Activated T-cell treated with anti-CD3 and anti-CD28 coated beads, Interleukin-2, amount 50 U/mL, for 72 hours (primary cell): ENCODE measurements around the gene MYLIP. TPM values are rescaled to one million over a fixed set of nuclear protein-coding genes. Genes with fewer than 3 reads are reported as not detected.
A peak's percentile ranks its signal among the peaks of the same experiment; 100 is the strongest.

Experiments used
- ATAC-seq, 2 donors: fragments of 150-1000 bp; cut with Tn5 transposase; replicated peaks in 1 of 2; 2 replicates each; pipeline ENCODE4 v1.10.0; 2021; ENCODE audit warnings: moderate library complexity in 2 of 2, mild to moderate bottlenecking in 1 of 2
- DNase-seq, 2 donors: peaks; one replicate each; pipeline ENCODE4 v3.0.0; 2021 to 2022; ENCODE audit warnings: mixed read lengths in 1 of 2
- H3K27ac Mint-ChIP-seq: one replicate; pipeline ENCODE4 v1.8.0; 2022; ENCODE audit warnings: mild to moderate bottlenecking, moderate library complexity, mixed read lengths
- H3K27me3 Mint-ChIP-seq: one replicate; pipeline ENCODE4 v1.8.0; 2022; ENCODE audit warnings: low read depth, mixed read lengths
- H3K36me3 Mint-ChIP-seq, 2 donors: one replicate each; pipeline ENCODE4 v1.8.0; 2022; ENCODE audit warnings: mixed read lengths in 2 of 2, mild to moderate bottlenecking in 1 of 2; ENCODE audit not compliant: insufficient read depth in 2 of 2
- H3K4me1 Mint-ChIP-seq: one replicate; pipeline ENCODE4 v1.8.0; 2022; ENCODE audit warnings: low read depth, mixed read lengths
- H3K4me3 Mint-ChIP-seq, 2 donors: one replicate each; pipeline ENCODE4 v1.8.0; 2022; ENCODE audit warnings: mild to moderate bottlenecking in 2 of 2, mixed read lengths in 2 of 2, moderate library complexity in 2 of 2
- H3K9me3 Mint-ChIP-seq, 2 donors: one replicate each; pipeline ENCODE4 v1.8.0; 2022; ENCODE audit warnings: mixed read lengths in 2 of 2
- total RNA-seq, 2 donors: library from RNA; stranded (reverse); gene quantifications; one replicate each; pipeline ENCODE4 v1.2.3, GENCODE V29; 2022

MYLIP gene
- total RNA-seq, 2 donors from 2014 or later: 16.0 to 19.1 TPM

GRCh38 chr6:16121339-16121738 lies 7.5 kb upstream of the MYLIP start:
- Mint-ChIP-seq H3K27me3 (peaks cover 34% of the 10 kb centered on the region), H3K27ac (no peak overlapping the region), H3K4me1 (peaks cover 6% of the 10 kb centered on the region), H3K9me3 (no peaks in the 10 kb centered on the region), H3K36me3 (no peaks in the 10 kb centered on the region), H3K4me3 (no peak overlapping the region)
- DNase-seq: no peak
- ATAC-seq: no peak

GRCh38 chr6:16122197-16122596 lies 6.7 kb upstream of the MYLIP start:
- DNase-seq (no peak), ATAC-seq (no peak)
- no peaks in the 10 kb centered on the region for H3K36me3 Mint-ChIP-seq
- H3K9me3 Mint-ChIP-seq: no peaks in the 10 kb centered on the region
- peaks cover 6% of the 10 kb centered on the region for H3K4me1 Mint-ChIP-seq
- H3K27me3 Mint-ChIP-seq: peaks cover 42% of the 10 kb centered on the region
- no peak overlapping the region for H3K4me3 Mint-ChIP-seq
- H3K27ac Mint-ChIP-seq: no peak overlapping the region

- ATAC-seq: no peak
- peaks cover 49% of the 10 kb centered on the region for H3K27me3 Mint-ChIP-seq
- H3K4me1 Mint-ChIP-seq: peaks cover 6% of the 10 kb centered on the region
- H3K4me3 Mint-ChIP-seq: no peak overlapping the region
- H3K36me3 Mint-ChIP-seq: peaks cover 0 to 2% of the 10 kb centered on the region in 2 donors
- no peak for DNase-seq
- no peaks in the 10 kb centered on the region for H3K9me3 Mint-ChIP-seq
- no peak overlapping the region for H3K27ac Mint-ChIP-seq
Observed at GRCh38 chr6:16124198-16125180, 4.4 kb upstream of the MYLIP start.

GRCh38 chr6:16126056-16126455 lies 2.8 kb upstream of the MYLIP start:
- Mint-ChIP-seq H3K4me1 (peaks cover 7% of the 10 kb centered on the region), H3K27ac (no peak overlapping the region), H3K27me3 (peaks cover 43% of the 10 kb centered on the region), H3K4me3 (no peak overlapping the region), H3K36me3 (peaks cover 0 to 5% of the 10 kb centered on the region in 2 donors), H3K9me3 (no peaks in the 10 kb centered on the region)
- ATAC-seq: no peak
- DNase-seq: no peak

- DNase-seq: no peak
- Mint-ChIP-seq H3K4me3 (no peak overlapping the region), H3K36me3 (peaks cover 0 to 5% of the 10 kb centered on the region in 2 donors), H3K27me3 (peaks cover 35% of the 10 kb centered on the region), H3K4me1 (peaks cover 12% of the 10 kb centered on the region), H3K27ac (no peak overlapping the region), H3K9me3 (no peaks in the 10 kb centered on the region)
- ATAC-seq: no peak
Observed at GRCh38 chr6:16126861-16127260, 2.0 kb upstream of the MYLIP start.

GRCh38 chr6:16127471-16127870 lies 1.4 kb upstream of the MYLIP start:
- H3K4me3 Mint-ChIP-seq: peak overlapping the region; percentile 28 to 55

GRCh38 chr6:16129623-16130401 lies 926 bp downstream of the MYLIP start:
- no peaks in the 10 kb centered on the region for H3K9me3 Mint-ChIP-seq
- H3K4me1 Mint-ChIP-seq: peaks cover 37% of the 10 kb centered on the region
- H3K4me3 Mint-ChIP-seq: peak overlapping the region; percentile 92 to 99
- H3K36me3 Mint-ChIP-seq: peaks cover 8 to 11% of the 10 kb centered on the region in 2 donors
- H3K27me3 Mint-ChIP-seq: peaks cover 15% of the 10 kb centered on the region
- ATAC-seq: no peak
- DNase-seq: peak; percentile 51
- peak overlapping the region; percentile 97 for H3K27ac Mint-ChIP-seq

More at GRCh38 chr6:16127471-16127870, 1.4 kb upstream of the MYLIP start:
- H3K4me1 Mint-ChIP-seq: peaks cover 13% of the 10 kb centered on the region
- H3K27me3 Mint-ChIP-seq: peaks cover 29% of the 10 kb centered on the region
- peaks cover 0 to 5% of the 10 kb centered on the region in 2 donors for H3K36me3 Mint-ChIP-seq
- ATAC-seq: no peak
- no peak overlapping the region for H3K27ac Mint-ChIP-seq
- DNase-seq: no peak
- H3K9me3 Mint-ChIP-seq: no peaks in the 10 kb centered on the region

- peaks cover 8 to 11% of the 10 kb centered on the region in 2 donors for H3K36me3 Mint-ChIP-seq
- peak in 1 of 2 donors; percentile 14 for DNase-seq
Observed at GRCh38 chr6:16130437-16130891, 1.6 kb downstream of the MYLIP start.

GRCh38 chr6:16130932-16131387 lies 2.1 kb downstream of the MYLIP start:
- Mint-ChIP-seq H3K9me3 (no peaks in the 10 kb centered on the region), H3K27ac (peak overlapping the region; percentile 97), H3K27me3 (peaks cover 15% of the 10 kb centered on the region), H3K36me3 (peaks cover 8 to 11% of the 10 kb centered on the region in 2 donors), H3K4me1 (peaks cover 48% of the 10 kb centered on the region), H3K4me3 (peak overlapping the region; percentile 92 to 99)
- peak; percentile 43 to 54 for DNase-seq
- ATAC-seq: peak; percentile 56 to 59

More at GRCh38 chr6:16130437-16130891, 1.6 kb downstream of the MYLIP start:
- peak overlapping the region; percentile 97 for H3K27ac Mint-ChIP-seq
- H3K9me3 Mint-ChIP-seq: no peaks in the 10 kb centered on the region
- ATAC-seq: no peak
- peak overlapping the region; percentile 92 to 99 for H3K4me3 Mint-ChIP-seq
- H3K27me3 Mint-ChIP-seq: peaks cover 15% of the 10 kb centered on the region
- H3K4me1 Mint-ChIP-seq: peaks cover 43% of the 10 kb centered on the region

- peaks cover 68% of the 10 kb centered on the region for H3K4me1 Mint-ChIP-seq
- peaks cover 8 to 11% of the 10 kb centered on the region in 2 donors for H3K36me3 Mint-ChIP-seq
Observed at GRCh38 chr6:16132909-16133308, 4.0 kb downstream of the MYLIP start.

GRCh38 chr6:16134430-16134829 lies 5.5 kb downstream of the MYLIP start:
- Mint-ChIP-seq H3K27ac (peak overlapping the region; percentile 84), H3K27me3 (no peaks in the 10 kb centered on the region), H3K9me3 (no peaks in the 10 kb centered on the region), H3K36me3 (peaks cover 5 to 13% of the 10 kb centered on the region in 2 donors), H3K4me1 (peaks cover 80% of the 10 kb centered on the region), H3K4me3 (peak overlapping the region in 1 of 2 donors; percentile 99)
- ATAC-seq (no peak), DNase-seq (no peak)

More at GRCh38 chr6:16132909-16133308, 4.0 kb downstream of the MYLIP start:
- Mint-ChIP-seq H3K4me3 (peak overlapping the region; percentile 49 to 99), H3K9me3 (no peaks in the 10 kb centered on the region), H3K27me3 (peaks cover under 1% of the 10 kb centered on the region), H3K27ac (peak overlapping the region; percentile 84)
- DNase-seq: no peak
- ATAC-seq: no peak

- Mint-ChIP-seq H3K27me3 (no peaks in the 10 kb centered on the region), H3K9me3 (no peaks in the 10 kb centered on the region), H3K4me1 (peaks cover 82% of the 10 kb centered on the region), H3K27ac (peak overlapping the region; percentile 18), H3K36me3 (peaks cover 3 to 16% of the 10 kb centered on the region in 2 donors), H3K4me3 (peak overlapping the region; percentile 32 to 59)
- ATAC-seq: no peak
- no peak for DNase-seq
Observed at GRCh38 chr6:16135066-16135465, 6.2 kb downstream of the MYLIP start.
